Cardiac fibroblast (primary cell): Measurements from ENCODE around the gene TULP3.

ENCODE experiments used
- DNase-seq, 2 donors: peaks; one replicate each; pipeline versions ENCODE4 v3.0.0 to v3.0.0-alpha.2; 2010; ENCODE audit warnings: low read depth in 2 of 2
- H3K4me3 ChIP-seq, 2 donors: replicated peaks in 1 of 2; 1 replicate in 1 of 2; 2 replicates in 1 of 2; pipeline ENCODE4 v1.5.1; 2011; ENCODE audit warnings: low read depth in 2 of 2, low read length in 2 of 2, mild to moderate bottlenecking in 2 of 2, moderate library complexity in 1 of 2
- CTCF ChIP-seq: IDR thresholded peaks from one replicate; pipeline ENCODE4 v1.5.1; 2011; ENCODE audit warnings: low read depth, mild to moderate bottlenecking, low read length, inconsistent platforms

Gene TULP3

DNA sequence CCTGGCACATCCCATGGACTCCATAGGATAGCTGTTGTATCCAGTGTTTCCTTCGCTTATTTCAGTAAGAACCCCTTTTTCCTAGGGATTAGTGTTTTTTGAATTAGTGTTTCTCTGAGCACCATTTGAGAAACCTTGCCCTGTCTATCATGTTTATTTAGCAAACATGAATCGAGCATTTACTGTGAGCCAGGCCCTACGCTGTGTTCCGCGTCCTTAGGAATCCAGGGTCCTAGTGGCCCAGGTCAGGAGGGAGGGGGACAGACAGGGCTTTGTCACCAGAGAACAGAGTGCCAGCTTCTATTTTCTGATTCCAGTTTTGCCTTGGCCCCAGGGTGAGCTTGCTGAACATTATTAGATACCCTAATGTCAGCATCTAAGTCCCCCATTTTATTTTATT is 71.0 kb downstream of the TULP3 start:
- H3K4me3 ChIP-seq = no peak overlapping the region
- no peak for TF ChIP-seq CTCF
- DNase-seq = no peak

GRCh38 chr12:2963154-2963759 is 72.6 kb downstream of the TULP3 start:
- H3K4me3 ChIP-seq = no peak overlapping the region
- no peak for DNase-seq
- no peak for TF ChIP-seq CTCF

GRCh38 chr12:2963760-2964292 is 73.1 kb downstream of the TULP3 start:
- DNase-seq = peak; percentile 36 to 53
- H3K4me3 ChIP-seq = peak overlapping the region; percentile 11 to 24
- no peak for TF ChIP-seq CTCF

DNA sequence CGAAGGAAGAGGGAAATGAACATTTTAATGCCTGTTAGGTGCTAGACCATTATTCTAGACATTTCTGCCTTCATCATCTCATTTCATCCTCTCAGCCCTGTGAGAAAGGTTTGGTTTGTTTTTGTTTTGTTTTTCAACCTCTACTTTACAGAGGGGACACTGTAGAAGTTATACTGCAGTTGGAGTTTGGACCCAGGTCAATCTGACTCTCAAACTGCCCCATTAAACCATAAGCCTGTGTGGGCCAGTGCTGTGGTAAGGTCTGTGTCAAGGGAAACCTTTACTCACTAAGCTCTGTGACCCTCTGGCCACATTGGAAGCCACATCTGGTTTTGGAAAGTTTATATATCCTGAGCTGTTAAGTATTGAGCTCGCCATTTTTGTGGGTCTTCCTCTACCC is 77.0 kb downstream of the TULP3 start:
- H3K4me3 ChIP-seq = no peak overlapping the region
- no peak for TF ChIP-seq CTCF
- no peak for DNase-seq

DNA sequence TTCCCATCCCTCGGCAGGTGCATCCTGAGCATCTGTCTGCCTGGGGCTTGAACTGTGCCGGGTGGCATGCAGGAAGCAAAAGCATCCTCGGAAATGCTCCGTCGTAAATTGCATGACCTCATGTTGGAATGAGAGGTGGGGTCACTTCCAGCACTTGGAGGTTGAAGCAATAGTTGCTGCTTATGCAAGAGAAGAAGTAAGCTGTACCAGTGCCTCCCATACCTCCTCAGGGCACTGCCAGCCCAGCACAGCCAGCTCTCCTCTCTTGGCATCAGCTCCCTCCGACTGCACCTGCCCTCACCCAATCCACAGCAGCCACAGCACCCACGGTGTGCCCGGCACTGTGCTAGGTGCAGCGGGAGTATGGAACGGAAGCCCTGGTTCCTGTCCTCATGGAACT is 80.1 kb downstream of the TULP3 start:
- H3K4me3 ChIP-seq = no peak overlapping the region
- no peak for TF ChIP-seq CTCF

DNA sequence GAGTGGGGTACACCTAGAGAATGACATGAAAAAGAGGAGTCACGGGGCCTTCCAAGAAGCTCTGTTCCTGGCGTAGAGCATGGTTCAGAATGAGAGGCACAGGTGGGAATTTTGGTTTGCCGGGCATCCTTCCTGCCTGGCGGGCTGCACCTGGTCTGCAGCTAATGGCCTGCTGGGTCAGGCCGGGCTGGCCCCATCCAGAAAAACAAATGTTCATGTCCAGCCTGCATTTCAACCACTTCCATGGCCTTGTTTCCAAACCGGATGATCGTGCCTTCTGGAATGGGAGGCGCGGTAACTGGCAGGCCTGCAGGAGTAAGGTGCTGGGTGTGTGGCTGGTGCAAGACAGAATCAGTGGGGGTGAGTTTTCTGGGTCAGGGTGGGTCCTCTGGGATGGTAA is 82.9 kb downstream of the TULP3 start:
- no peak overlapping the region for H3K4me3 ChIP-seq
- no peak for TF ChIP-seq CTCF
- DNase-seq = no peak

More for the DNA sequence above, 80.1 kb downstream of the TULP3 start:
- DNase-seq = peak; percentile 13 to 19

- peak; percentile 18 for DNase-seq
- TF ChIP-seq CTCF = no peak
- no peak overlapping the region for H3K4me3 ChIP-seq
These were observed 83.9 kb downstream of the TULP3 start for GRCh38 chr12:2974560-2974971.
